GM10248 (cell line): ENCODE results near the gene RGS2.

Experiments used
- CTCF ChIA-PET: fragments of 300-600 bp; sonication (Branson Sonifier 250); formaldehyde crosslinking; extraction: SDS; loops from one replicate; lab custom pipeline; 2021; ENCODE audit warnings: antibody characterized with exemption; lab: Yijun Ruan, JAX
- POLR2A ChIA-PET: fragments of 350-650 bp; sonication (Branson Sonifier 250); formaldehyde crosslinking; extraction: SDS; loops from one replicate; lab custom pipeline; 2020; ENCODE audit warnings: antibody characterized with exemption; lab: Yijun Ruan, JAX
- DNase-seq: peaks from one replicate; pipeline ENCODE4 v3.0.0; 2012; ENCODE audit errors: extremely low spot score
- TF ChIP-seq, protein P1 (sequence below): IDR thresholded peaks from 2 replicates; pipeline ENCODE4 v1.5.1; 2012; ENCODE audit warnings: mild to moderate bottlenecking, low read depth; ENCODE audit errors: extremely low read depth, missing control alignments, control extremely low read depth

RGS2 gene

DNA sequence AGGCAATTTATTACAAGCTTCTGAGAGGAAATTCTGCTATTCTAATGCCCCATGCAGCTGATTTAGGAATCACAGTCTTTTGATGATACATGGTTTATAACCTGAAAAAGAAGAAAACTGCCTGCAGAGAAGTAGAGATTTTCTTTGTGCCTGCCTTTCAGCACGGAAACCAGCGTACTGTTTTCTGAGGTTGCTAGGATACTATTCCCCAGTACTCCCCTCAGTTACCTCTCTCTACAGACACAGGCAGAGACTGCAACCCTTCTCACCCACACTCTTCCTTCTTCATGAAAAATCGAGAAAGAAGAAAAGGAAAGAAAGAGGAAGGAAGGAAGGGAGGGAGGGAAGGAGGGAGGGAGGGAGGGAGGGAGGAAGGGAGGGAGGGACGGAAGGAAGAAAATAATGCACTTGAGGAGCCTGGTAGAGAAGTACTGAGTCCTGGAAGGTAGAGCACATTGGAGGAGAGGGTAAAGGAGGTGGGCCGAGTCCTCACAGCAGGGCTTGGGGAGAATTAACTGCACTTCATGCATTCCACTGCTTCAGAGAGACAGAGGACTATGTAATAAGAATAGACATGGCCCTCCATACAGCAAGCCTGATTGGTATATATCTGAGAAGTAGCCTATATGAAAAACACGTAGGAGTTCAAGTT is 21.9 kb downstream of the RGS2 start:
- ChIA-PET CTCF (interaction anchor here (1.7 kb wide), 1 partner anchor 30 kb away, joined by 3 read pairs; no protein-coding TSS in a partner anchor), POLR2A (no interaction called here)
- TF ChIP-seq, protein P1, sequence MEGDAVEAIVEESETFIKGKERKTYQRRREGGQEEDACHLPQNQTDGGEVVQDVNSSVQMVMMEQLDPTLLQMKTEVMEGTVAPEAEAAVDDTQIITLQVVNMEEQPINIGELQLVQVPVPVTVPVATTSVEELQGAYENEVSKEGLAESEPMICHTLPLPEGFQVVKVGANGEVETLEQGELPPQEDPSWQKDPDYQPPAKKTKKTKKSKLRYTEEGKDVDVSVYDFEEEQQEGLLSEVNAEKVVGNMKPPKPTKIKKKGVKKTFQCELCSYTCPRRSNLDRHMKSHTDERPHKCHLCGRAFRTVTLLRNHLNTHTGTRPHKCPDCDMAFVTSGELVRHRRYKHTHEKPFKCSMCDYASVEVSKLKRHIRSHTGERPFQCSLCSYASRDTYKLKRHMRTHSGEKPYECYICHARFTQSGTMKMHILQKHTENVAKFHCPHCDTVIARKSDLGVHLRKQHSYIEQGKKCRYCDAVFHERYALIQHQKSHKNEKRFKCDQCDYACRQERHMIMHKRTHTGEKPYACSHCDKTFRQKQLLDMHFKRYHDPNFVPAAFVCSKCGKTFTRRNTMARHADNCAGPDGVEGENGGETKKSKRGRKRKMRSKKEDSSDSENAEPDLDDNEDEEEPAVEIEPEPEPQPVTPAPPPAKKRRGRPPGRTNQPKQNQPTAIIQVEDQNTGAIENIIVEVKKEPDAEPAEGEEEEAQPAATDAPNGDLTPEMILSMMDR, result no peak
- DNase-seq, result no peak

DNA sequence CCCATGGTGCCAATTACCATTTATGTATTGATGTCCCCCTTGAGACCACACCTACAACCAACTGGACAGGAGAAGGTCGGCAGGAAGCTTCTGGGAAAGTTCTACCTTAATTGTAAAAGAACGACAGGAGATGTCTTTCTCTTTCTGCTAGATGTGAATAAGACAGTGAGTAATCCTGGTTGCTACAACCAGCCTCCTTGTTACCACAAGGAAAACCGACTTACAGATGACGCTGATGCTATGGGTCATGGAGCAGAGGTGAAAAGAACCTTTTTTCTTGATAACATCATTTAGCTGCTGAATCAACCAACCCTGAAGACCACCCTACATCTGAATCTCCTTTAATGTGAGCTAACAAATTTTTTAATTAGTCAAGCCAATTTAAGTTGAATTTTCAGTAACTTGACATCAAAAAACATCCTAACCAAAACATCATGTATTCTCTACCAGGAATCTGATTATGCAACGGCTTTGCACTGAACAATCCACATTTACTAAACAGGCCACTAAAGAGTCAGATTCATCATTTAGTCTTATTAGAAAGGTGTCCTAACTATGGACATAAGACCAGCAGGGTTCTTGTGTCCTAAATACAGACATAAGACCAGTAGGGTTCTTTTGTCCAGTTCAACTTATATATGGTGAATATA is 23.0 kb downstream of the RGS2 start:
- ChIA-PET POLR2A (no interaction called here), CTCF (interaction anchor here (1.7 kb wide), 1 partner anchor 31 kb away, joined by 3 read pairs; no protein-coding TSS in a partner anchor)
- no peak for DNase-seq
- TF ChIP-seq, protein P1, result no peak

DNA sequence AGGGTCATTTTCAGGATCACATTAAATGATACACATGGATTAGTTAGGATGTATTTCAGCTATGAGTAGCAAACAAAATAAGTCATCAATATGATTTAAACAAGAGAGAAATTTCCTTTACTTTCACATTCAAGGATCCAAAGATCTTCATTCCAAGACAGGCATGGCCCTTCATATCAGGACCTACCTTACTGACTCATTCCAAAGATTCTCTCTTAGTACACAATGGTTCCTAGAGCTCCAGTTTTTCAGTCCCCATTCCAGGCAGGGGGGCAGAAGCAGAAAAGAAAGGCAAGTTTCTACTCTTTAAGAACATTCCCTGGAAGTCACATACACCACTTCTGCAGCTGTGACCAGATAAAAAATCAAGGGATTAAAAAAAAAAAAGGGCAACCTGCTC is 23.7 kb downstream of the RGS2 start:
- ChIA-PET CTCF (no interaction called here), POLR2A (no interaction called here)
- no peak for DNase-seq
- TF ChIP-seq, protein P1, result no peak

DNA sequence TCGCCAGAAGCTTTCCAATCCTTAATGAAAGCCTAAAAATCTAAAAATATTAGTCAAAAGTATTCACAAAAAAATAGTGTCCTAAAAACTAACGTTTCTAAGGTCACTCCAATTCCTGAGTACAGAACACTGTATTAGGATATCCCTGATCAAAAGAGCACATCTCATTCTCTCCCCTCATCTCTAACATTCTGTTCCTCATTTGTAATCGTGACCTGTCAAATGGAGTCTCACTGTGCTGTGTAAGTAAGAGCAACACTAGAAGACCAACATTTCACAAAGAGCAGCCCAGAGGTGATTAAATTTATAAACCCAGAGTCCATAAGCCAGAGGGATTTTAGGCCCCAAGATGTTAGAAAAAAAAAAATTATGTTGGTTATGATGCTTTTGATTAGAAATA is 26.3 kb downstream of the RGS2 start:
- DNase-seq, result no peak
- TF ChIP-seq, protein P1, result no peak
- POLR2A ChIA-PET, result no interaction called here
- CTCF ChIA-PET, result interaction anchor here (0.8 to 1.4 kb wide), 2 partner anchors 28 to 57 kb away, joined by 3 to 4 read pairs; no protein-coding TSS in a partner anchor

DNA sequence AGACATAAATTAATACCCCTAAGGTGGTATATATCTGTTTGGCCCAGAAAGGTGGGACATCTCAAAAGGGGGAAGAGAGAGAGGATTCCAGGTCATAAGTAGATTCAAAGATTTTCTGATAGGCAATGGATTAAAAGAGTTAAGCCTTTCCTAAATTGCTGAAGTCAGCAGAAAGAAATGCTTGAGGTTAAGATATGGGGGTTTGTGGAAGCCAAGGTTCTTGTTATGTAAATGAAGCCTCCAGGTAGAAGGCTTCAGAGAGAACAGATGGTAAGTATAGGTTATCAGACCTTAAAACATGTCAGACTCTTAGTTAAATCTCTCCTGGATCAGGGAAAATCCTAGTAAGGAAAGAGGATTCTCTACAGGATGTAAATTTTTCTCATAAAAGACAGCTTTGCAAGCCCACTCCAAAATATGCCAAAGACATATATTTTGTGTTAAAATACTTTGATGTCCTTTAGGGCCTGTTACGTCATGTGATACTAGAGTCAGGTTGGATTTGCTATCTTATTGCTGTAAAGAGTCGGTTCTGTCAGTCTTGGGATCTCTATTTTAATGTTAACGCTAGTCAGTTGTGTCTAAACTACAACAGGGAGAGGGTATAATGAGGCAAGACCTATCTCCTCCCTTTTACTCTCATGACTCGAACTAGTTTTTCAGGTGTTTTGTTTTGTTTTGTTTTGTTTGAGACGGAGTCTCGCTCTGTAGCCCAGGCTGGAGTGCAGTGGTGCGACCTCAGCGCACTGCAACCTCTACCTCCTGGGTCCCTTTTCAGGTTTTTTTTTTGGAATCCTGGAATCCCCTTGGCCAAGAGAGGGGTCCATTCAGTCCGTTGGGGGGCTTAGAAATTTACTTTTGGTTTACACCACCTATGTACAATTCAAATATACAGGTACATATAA is 30.6 kb downstream of the RGS2 start:
- TF ChIP-seq, protein P1, result no peak
- ChIA-PET CTCF (no interaction called here), POLR2A (no interaction called here)
- no peak for DNase-seq

DNA sequence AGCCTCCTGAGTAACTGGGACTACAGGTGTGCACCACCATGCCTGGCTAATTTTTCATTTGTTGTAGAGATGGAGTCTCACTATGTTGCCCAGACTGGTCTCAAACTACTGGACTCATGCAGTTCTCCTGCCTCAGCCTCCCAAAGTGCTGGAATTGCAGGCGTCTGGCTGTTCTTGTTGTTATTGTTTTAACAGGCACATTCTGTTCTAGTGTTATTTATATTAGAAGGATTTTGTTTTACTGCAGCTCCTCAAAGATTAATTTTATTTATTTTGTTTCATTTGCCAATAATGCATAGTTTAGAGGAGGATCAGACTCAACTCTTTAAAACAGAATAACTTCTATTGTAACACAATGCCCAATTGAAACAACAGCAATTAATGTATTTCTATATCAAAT is 35.5 kb downstream of the RGS2 start:
- ChIA-PET CTCF (interaction anchor here (1.1 to 1.7 kb wide), 2 partner anchors 8 to 10 kb away, joined by 4 to 5 read pairs; no protein-coding TSS in a partner anchor), POLR2A (no interaction called here)
- TF ChIP-seq, protein P1, result no peak
- DNase-seq, result no peak
